ENCODE results near the gene HSD17B1.
"Not testable (repeated sequence)": the region's sequence is repeated elsewhere in the genome, so short reads cannot be mapped to it uniquely, and the experiment has no call there.

Gene HSD17B1

GRCh38 chr17:42552736-42553135, at the start of gene HSD17B1:
HSD17B1 (plus strand) TSS chr17:42552923; CDS start chr17:42552934, 11 bp downstream.
- DNase-seq: peak in 2 of 10 donors; percentile 25 to 67
- intact Hi-C loops (cut with DNase I): not testable (repeated sequence)

- intact Hi-C loops (cut with DNase I): no loop called here
- DNase-seq: no peak
Observed at GRCh38 chr17:42502926-42503325, 49.8 kb upstream of the HSD17B1 start.

DNA sequence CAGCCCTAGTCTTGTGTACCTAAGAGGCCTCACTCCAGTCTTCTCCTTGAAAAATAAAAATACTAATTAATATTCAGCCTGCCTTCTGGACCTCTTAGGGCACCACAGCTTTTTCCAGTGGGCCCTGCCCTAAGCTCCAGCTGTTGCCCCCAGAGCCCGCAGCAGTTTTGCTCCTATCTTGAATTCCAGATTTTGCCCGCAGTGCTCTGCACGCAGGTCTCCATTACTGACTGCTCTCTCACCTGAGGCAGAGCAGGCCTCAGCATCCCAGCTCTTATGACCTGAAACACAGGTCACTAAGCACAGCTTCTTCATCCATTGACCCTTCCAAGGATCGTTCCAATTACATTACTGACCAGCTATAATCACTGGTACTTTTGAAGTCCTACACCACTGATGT, 45.1 kb upstream of the HSD17B1 start:
- no peak for DNase-seq
- intact Hi-C loops (cut with DNase I): no loop called here

DNA sequence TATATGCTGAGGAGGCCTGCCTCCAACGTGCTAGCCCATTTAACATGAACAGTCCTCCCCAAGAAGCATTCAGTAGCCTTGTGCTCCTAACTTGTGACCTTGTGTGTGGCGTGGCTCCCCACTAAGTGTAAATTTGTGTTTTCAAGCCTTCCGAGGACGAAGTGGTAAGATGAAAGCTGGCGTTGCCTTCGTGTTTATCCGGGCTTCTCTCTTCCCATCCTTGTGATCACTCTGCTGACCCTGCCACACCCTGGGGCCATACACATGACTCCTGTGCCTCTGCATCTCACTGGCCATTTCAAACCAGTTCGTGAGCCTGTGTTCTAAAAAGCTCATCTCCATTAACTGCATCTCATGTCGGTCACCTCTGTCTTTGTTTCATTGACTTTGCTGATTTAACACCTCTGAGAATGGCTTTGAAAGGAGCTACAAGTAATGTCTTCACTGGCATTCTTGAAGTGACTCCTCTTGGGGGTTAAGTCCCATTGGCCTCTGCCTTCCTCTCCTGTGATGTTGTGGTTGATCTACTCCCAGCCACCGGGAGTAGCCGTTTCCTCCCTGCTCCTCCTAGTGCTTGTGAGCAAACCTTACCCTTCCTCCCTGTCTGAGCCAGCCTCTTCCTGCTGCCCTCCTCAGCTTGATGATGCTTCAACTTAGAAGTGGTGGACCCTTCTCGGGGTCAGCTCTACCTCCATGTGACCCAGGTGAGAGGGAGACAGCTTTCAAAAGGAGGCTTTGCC, 44.1 kb upstream of the HSD17B1 start:
- no peak for DNase-seq
- intact Hi-C loops (cut with DNase I): no loop called here

GRCh38 chr17:42509409-42509808, 43.3 kb upstream of the HSD17B1 start:
- no peak for DNase-seq
- intact Hi-C loops (cut with DNase I): no loop called here

GRCh38 chr17:42509841-42510240, 42.9 kb upstream of the HSD17B1 start:
- DNase-seq: no peak
- intact Hi-C loops (cut with DNase I): loop anchor here (10.0 kb wide), 1 partner anchor 45 kb away; no protein-coding TSS in a partner anchor

GRCh38 chr17:42512246-42512645, 40.5 kb upstream of the HSD17B1 start:
- peak in 2 of 10 donors; percentile 12 to 29 for DNase-seq
- intact Hi-C loops (cut with DNase I): loop anchor here (10.0 kb wide), 1 partner anchor 47 kb away; no protein-coding TSS in a partner anchor

DNA sequence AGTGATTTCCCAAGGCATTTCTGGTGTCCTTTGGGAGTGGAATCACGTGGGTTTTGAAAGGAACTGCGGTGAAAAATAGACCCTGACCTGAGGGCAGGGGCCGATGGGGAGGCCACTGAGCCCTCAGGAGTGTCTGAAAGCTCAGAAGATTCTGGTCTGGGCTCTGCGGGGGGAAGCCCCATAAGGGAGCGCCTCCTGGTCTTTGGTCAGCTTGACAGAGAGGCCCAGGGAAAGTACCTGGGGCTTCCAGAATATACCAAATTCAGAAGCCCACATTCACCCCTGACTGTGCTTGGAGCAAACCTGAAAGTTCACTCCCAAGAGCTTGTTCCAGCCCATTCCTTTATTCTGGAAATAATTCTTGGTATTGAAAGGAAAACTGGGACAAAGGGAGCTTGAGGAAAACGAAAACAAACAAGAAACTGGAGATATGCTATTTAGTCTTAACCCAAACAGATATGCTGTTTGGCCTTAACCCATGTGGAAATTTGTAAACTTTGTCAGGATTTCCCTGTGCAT, 39.9 kb upstream of the HSD17B1 start:
- peak in 2 of 10 donors; percentile 20 to 60 for DNase-seq
- intact Hi-C loops (cut with DNase I): loop anchor here (10.0 kb wide), 1 partner anchor 48 kb away; no protein-coding TSS in a partner anchor

DNA sequence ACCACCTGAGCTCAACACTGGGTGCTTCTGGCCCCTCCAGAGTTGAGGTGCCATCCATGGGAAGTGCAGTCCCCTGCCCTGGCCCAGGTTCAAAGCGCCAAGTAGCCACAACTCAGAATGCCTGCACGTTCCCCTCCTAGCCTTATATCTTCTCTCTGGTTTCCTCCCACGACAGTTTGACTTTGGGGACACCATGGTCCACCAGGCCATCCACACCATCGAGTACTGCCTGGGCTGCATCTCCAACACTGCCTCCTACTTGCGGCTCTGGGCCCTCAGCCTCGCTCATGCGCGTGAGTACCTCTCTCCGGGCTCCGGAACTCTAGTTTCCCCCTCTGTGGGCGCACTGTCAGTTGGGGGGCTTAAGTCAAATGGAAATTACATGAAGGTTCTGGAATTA, 39.0 kb upstream of the HSD17B1 start:
- DNase-seq: peak in 1 of 10 donors; percentile 49
- intact Hi-C loops (cut with DNase I): loop anchor here (10.0 kb wide), 1 partner anchor 49 kb away; no protein-coding TSS in a partner anchor

DNA sequence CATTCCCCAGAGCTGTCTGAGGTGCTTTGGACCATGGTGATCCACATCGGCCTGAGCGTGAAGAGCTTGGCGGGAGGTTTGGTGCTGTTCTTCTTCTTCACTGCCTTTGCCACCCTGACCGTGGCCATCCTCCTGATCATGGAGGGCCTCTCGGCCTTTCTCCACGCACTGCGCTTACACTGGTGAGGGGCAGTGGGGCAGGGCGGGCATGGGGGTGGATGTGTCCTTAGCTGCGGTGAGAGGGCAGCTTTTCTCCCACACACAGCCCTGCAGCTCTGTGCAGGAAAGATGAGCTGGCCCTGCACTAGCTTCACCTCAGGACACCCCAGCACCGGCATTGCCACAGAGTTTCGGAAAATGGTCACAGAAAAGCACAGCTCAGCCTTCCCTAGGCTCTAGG, 38.4 kb upstream of the HSD17B1 start:
- DNase-seq: peak in 2 of 10 donors; percentile 31 to 38
- intact Hi-C loops (cut with DNase I): loop anchor here (10.0 kb wide), 1 partner anchor 49 kb away; no protein-coding TSS in a partner anchor

GRCh38 chr17:42514867-42515266, 37.9 kb upstream of the HSD17B1 start:
- peak in 2 of 10 donors; percentile 5 to 19 for DNase-seq
- intact Hi-C loops (cut with DNase I): loop anchor here (10.0 kb wide), 1 partner anchor 50 kb away; no protein-coding TSS in a partner anchor

- peak; percentile 58 to 97 (median 83) for DNase-seq
Observed at GRCh38 chr17:42517516-42517915, 35.2 kb upstream of the HSD17B1 start.

DNA sequence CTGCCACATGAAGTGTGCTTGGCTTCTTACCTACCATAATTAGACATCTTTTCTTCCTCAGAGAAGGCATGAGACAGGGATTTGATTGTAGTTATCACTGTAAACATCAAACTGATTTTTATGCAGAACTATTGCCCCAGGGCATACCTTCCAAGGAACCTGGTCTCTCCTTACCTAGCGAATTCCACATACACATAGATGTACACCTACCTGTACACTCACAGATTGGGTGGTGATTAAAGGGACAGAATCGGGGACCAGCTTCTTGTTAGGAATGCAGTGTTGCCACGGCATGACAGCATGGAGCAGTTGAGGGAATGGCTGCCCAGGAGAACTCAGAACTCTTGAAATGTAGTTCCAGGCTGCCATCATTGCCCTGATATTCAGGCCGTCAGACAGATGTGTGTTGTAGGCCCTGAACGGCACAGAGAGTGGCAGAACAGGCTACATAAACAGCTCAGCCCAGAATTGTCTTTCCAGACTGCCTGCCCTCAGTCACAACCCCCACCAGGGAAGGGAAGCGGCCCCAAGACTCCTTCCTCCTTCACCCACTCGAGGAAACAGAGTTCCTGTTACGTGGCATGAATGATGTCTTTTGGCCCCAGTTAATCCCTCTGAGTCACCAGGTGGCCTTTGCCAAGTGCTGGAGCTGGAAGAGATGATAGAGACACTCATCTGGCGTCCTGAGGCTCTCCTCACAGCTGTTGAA, 34.5 kb upstream of the HSD17B1 start:
- intact Hi-C loops (cut with DNase I): loop anchor here (10.0 kb wide), 1 partner anchor 53 kb away; no protein-coding TSS in a partner anchor
- peak in 5 of 10 donors; percentile 17 to 90 (median 54) for DNase-seq

More at GRCh38 chr17:42517516-42517915, 35.2 kb upstream of the HSD17B1 start:
- intact Hi-C loops (cut with DNase I): loop anchor here (10.0 kb wide), 1 partner anchor 53 kb away; no protein-coding TSS in a partner anchor

GRCh38 chr17:42518755-42519545, 33.8 kb upstream of the HSD17B1 start:
- DNase-seq: peak in 1 of 10 donors; percentile 78
- intact Hi-C loops (cut with DNase I): loop anchor here (10.0 kb wide), 1 partner anchor 54 kb away; no protein-coding TSS in a partner anchor

- intact Hi-C loops (cut with DNase I): loop anchor here (5.0 to 10.0 kb wide), 3 partner anchors 55 to 208 kb away; no protein-coding TSS in a partner anchor
- peak; percentile 64 to 94 (median 70) for DNase-seq
Observed at GRCh38 chr17:42519546-42520491, 32.9 kb upstream of the HSD17B1 start.

DNA sequence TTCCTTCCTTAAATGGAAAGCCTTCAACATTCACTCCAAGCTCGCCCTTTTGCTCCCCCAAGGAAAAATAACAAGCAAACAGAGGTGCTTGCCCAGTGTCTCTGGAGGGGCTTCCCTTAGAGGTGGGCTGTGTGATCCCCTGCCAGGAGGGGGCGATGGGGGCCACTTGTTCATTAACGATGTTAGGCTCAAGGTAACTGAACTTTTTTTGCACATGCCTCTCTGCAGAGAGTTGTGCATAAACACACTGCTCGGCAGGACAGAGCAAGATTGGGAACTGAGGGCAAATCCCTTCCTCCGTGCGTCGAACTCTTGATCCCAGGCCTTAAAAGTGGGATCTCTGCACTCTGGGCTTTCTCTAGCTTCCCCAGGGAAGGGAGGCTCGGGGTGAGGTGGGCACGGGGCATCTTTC, 32.2 kb upstream of the HSD17B1 start:
- peak in 2 of 10 donors; percentile 20 to 52 for DNase-seq
- intact Hi-C loops (cut with DNase I): loop anchor here (5.0 to 10.0 kb wide), 2 partner anchors 116 to 208 kb away; no protein-coding TSS in a partner anchor

GRCh38 chr17:42521036-42521435, 31.7 kb upstream of the HSD17B1 start:
- peak in 2 of 10 donors; percentile 10 to 15 for DNase-seq
- intact Hi-C loops (cut with DNase I): loop anchor here (5.0 to 10.0 kb wide), 2 partner anchors 116 to 209 kb away; no protein-coding TSS in a partner anchor

GRCh38 chr17:42521666-42522262, 31.0 kb upstream of the HSD17B1 start:
- peak in 2 of 10 donors; percentile 61 to 62 for DNase-seq
- intact Hi-C loops (cut with DNase I): loop anchor here (5.0 to 10.0 kb wide), 2 partner anchors 117 to 209 kb away; no protein-coding TSS in a partner anchor
